ENCODE results near the gene TMTC3.
"Not testable (repeated sequence)": the region's sequence is repeated elsewhere in the genome, so short reads cannot be mapped to it uniquely, and the experiment has no call there.

The TMTC3 gene

GRCh38 chr12:88166179-88166578 lies 24.1 kb downstream of the TMTC3 start:
- DNase-seq (ENCODE audit: low read depth), result no peak

GRCh38 chr12:88167384-88167783 lies 25.3 kb downstream of the TMTC3 start:
- no peak for DNase-seq (ENCODE audit: low read depth)

GRCh38 chr12:88172844-88173407 lies 30.8 kb downstream of the TMTC3 start:
- no peak for DNase-seq (ENCODE audit: low read depth)

- no peak for DNase-seq (ENCODE audit: low read depth)
Observed at GRCh38 chr12:88175544-88175943, 33.4 kb downstream of the TMTC3 start.

GRCh38 chr12:88179436-88180014 lies 37.4 kb downstream of the TMTC3 start:
- DNase-seq (ENCODE audit: low read depth), result no peak

- no peak for DNase-seq (ENCODE audit: low read depth)
Observed at GRCh38 chr12:88181881-88182280, 39.8 kb downstream of the TMTC3 start.

- DNase-seq (ENCODE audit: low read depth), result no peak
Observed at GRCh38 chr12:88182416-88182815, 40.3 kb downstream of the TMTC3 start.

- no peak for DNase-seq (ENCODE audit: low read depth)
Observed at GRCh38 chr12:88184196-88184595, 42.1 kb downstream of the TMTC3 start.

- DNase-seq (ENCODE audit: low read depth), result no peak
Observed at GRCh38 chr12:88185279-88185678, 43.2 kb downstream of the TMTC3 start.

- DNase-seq (ENCODE audit: low read depth), result no peak
Observed at GRCh38 chr12:88185988-88186387, 43.9 kb downstream of the TMTC3 start.

GRCh38 chr12:88187571-88187970 lies 45.5 kb downstream of the TMTC3 start:
- no peak for DNase-seq (ENCODE audit: low read depth)

GRCh38 chr12:88188180-88188579 lies 46.1 kb downstream of the TMTC3 start:
- no peak for DNase-seq (ENCODE audit: low read depth)

- no peak for DNase-seq (ENCODE audit: low read depth)
Observed at GRCh38 chr12:88192426-88192825, 50.3 kb downstream of the TMTC3 start.

- DNase-seq (ENCODE audit: low read depth), result no peak
Observed at GRCh38 chr12:88194868-88195267, 52.8 kb downstream of the TMTC3 start.

- no peak for DNase-seq (ENCODE audit: low read depth)
Observed at GRCh38 chr12:88200029-88200428, 57.9 kb downstream of the TMTC3 start.

- DNase-seq (ENCODE audit: low read depth), result no peak
Observed at GRCh38 chr12:88202500-88202899, 60.4 kb downstream of the TMTC3 start.

- no peak for DNase-seq (ENCODE audit: low read depth)
Observed at GRCh38 chr12:88206601-88207000, 64.5 kb downstream of the TMTC3 start.

GRCh38 chr12:88207921-88208620 lies 66.0 kb downstream of the TMTC3 start:
- no peak for DNase-seq (ENCODE audit: low read depth)

- DNase-seq (ENCODE audit: low read depth), result no peak
Observed at GRCh38 chr12:88208661-88209060, 66.6 kb downstream of the TMTC3 start.

- not testable (repeated sequence) for DNase-seq (ENCODE audit: low read depth)
Observed at GRCh38 chr12:88210311-88210710, 68.2 kb downstream of the TMTC3 start.

- DNase-seq (ENCODE audit: low read depth), result no peak
Observed at GRCh38 chr12:88218293-88218692, 76.2 kb downstream of the TMTC3 start.

GRCh38 chr12:88219861-88220260 lies 77.8 kb downstream of the TMTC3 start:
- no peak for DNase-seq (ENCODE audit: low read depth)

- no peak for DNase-seq (ENCODE audit: low read depth)
Observed at GRCh38 chr12:88223519-88223918, 81.4 kb downstream of the TMTC3 start.

GRCh38 chr12:88225776-88226175 lies 83.7 kb downstream of the TMTC3 start:
- DNase-seq (ENCODE audit: low read depth), result no peak
